Endothelial cell of umbilical vein (primary cell): Measurements from ENCODE around the gene GGACT. TPM values are rescaled to one million over a fixed set of nuclear protein-coding genes. Genes with fewer than 3 reads are reported as not detected.

Experiments used
- BruUV-seq: library from RNA; stranded (reverse); fragments of 400-500 nt; replicated peaks from 2 replicates; lab custom pipeline; 2021; lab: Mats Ljungman, UMichigan
- CTCF ChIA-PET: fragments of 300-600, 350-600 bp; sonication (Branson Sonifier 250); formaldehyde crosslinking; loops from one replicate; lab custom pipeline; 2021; ENCODE audit warnings: antibody characterized with exemption, inconsistent platforms; lab: Charles Lee
- POLR2A ChIA-PET: fragments of 300-600, 350-600 bp; sonication (Branson Sonifier 250); formaldehyde crosslinking; loops from one replicate; lab custom pipeline; 2021; ENCODE audit warnings: antibody characterized with exemption, inconsistent platforms; lab: Charles Lee
- DNase-seq: peaks from one replicate; pipeline ENCODE4 v3.0.0-alpha.2; 2011; ENCODE audit warnings: low read depth, low spot score
- FAIRE-seq: peaks from 2 replicates; lab custom pipeline; 2011; peaks lifted over from hg19 to GRCh38; lab: Jason Lieb, UNC
- H2AFZ ChIP-seq: 2 replicates; pipeline ENCODE4 v1.6.0; 2012; ENCODE audit warnings: low read depth, low read length, control low read depth, inconsistent platforms
- H3K27ac ChIP-seq: 2 replicates; pipeline ENCODE4 v1.5.1; 2011; ENCODE audit warnings: low read depth, mild to moderate bottlenecking, control low read depth, low read length, moderate library complexity; ENCODE audit not compliant: insufficient read depth
- H3K27me3 ChIP-seq, 2 experiments: 2 replicates each; pipeline versions ENCODE4 v1.6.0 to v1.6.1; 2011; ENCODE audit warnings: low read length in 2 of 2, mixed read lengths in 1 of 2; ENCODE audit not compliant: control insufficient read depth in 2 of 2, insufficient read depth in 2 of 2
- H3K36me3 ChIP-seq, 2 experiments: 2 replicates in 1 of 2; 3 replicates in 1 of 2; pipeline ENCODE4 v1.5.1; 2011; ENCODE audit warnings: low read length in 2 of 2, mild to moderate bottlenecking in 1 of 2, moderate library complexity in 1 of 2; ENCODE audit not compliant: control insufficient read depth in 2 of 2, insufficient read depth in 2 of 2; ENCODE audit errors: extremely low read depth in 1 of 2
- H3K4me1 ChIP-seq: 3 replicates; pipeline ENCODE4 v1.5.1; 2011; ENCODE audit warnings: mild to moderate bottlenecking, low read length; ENCODE audit not compliant: control insufficient read depth, insufficient read depth; ENCODE audit errors: extremely low read depth
- H3K4me2 ChIP-seq: 2 replicates; pipeline ENCODE4 v1.6.1; 2011; ENCODE audit warnings: low read length, control low read depth, mixed read lengths; ENCODE audit not compliant: insufficient read depth
- H3K4me3 ChIP-seq, 3 experiments: fragments of 200-600 bp in 1 of 3; sonication (generic), shearing (Covaris generic) in 1 of 3; replicated peaks in 1 of 3; 2 replicates each; pipeline ENCODE4 v1.5.1; 2011 to 2016; ENCODE audit warnings: control low read depth in 3 of 3, low read length in 3 of 3, mild to moderate bottlenecking in 2 of 3, inconsistent platforms in 1 of 3, low read depth in 1 of 3, moderate library complexity in 1 of 3; ENCODE audit not compliant: insufficient read depth in 1 of 3
- H3K79me2 ChIP-seq: 2 replicates; pipeline ENCODE4 v1.6.0; 2012; ENCODE audit warnings: low read length, inconsistent platforms; ENCODE audit not compliant: control insufficient read depth, insufficient read depth
- H3K9ac ChIP-seq: replicated peaks from 2 replicates; pipeline ENCODE3; 2011; ENCODE audit warnings: low read length, control low read depth; ENCODE audit not compliant: insufficient read depth; ENCODE audit errors: extremely low read depth
- H3K9me1 ChIP-seq: replicated peaks from 3 replicates; pipeline ENCODE4 v1.6.0; 2011; ENCODE audit warnings: mild to moderate bottlenecking, low read length; ENCODE audit not compliant: control insufficient read depth, insufficient read depth; ENCODE audit errors: extremely low read depth
- H3K9me3 ChIP-seq: replicated peaks from 2 replicates; pipeline ENCODE4 v1.5.1; 2012; ENCODE audit warnings: low read length, inconsistent platforms; ENCODE audit not compliant: control insufficient read depth, insufficient read depth
- H4K20me1 ChIP-seq: replicated peaks from 2 replicates; pipeline ENCODE3; 2011; ENCODE audit warnings: mild to moderate bottlenecking, low read length; ENCODE audit not compliant: control insufficient read depth, insufficient read depth; ENCODE audit errors: extremely low read depth
- CTCF ChIP-seq, 2 donors: IDR thresholded peaks; 1 replicate in 1 of 2; 2 replicates in 1 of 2; pipeline ENCODE4 v1.5.1; 2011; ENCODE audit warnings: low read length in 2 of 2, mild to moderate bottlenecking in 2 of 2, moderate library complexity in 2 of 2, control low read depth in 1 of 2, inconsistent platforms in 1 of 2, low read depth in 1 of 2; ENCODE audit not compliant: insufficient read depth in 1 of 2; ENCODE audit errors: extremely low read depth in 1 of 2
- FOS ChIP-seq: IDR thresholded peaks from 2 replicates; pipeline ENCODE4 v1.6.1; 2011; ENCODE audit warnings: mild to moderate bottlenecking, low read length, moderate library complexity, borderline replicate concordance; ENCODE audit not compliant: insufficient read depth
- POLR2A ChIP-seq: IDR thresholded peaks from 2 replicates; pipeline ENCODE4 v1.6.1; 2012; ENCODE audit warnings: low read depth, mild to moderate bottlenecking, control low read depth, low read length
- POLR2AphosphoS5 ChIP-seq: IDR thresholded peaks from 2 replicates; pipeline ENCODE4 v1.6.1; 2012; ENCODE audit warnings: low read depth, mild to moderate bottlenecking, control low read depth, low read length, moderate library complexity; ENCODE audit not compliant: insufficient read depth
- dilution Hi-C: fragments of 300-500 bp; cut with MboI; formaldehyde crosslinking; loops from one replicate; pipeline ENCODE4 v1.15.0; 2019; ENCODE audit warnings: low sequenced_read_pairs; ENCODE audit not compliant: extremely low pct_ligation_motif_present
- intact Hi-C: fragments of 100-400 bp; cut with micrococcal nuclease; formaldehyde crosslinking; loops from one replicate; pipeline ENCODE4 v1.10.0; 2022
- polyA plus RNA-seq, 4 experiments: library from polyadenylated mRNA; depleted of rRNA in 3 of 4; stranded (reverse) in 3 of 4; unstranded in 1 of 4; fragments of >200 nt; gene quantifications; 2 replicates each; pipeline versions ENCODE4 v1.2.1 to v1.2.3, GENCODE V29; 2011 to 2012; ENCODE audit warnings: missing spikeins in 1 of 4
- total RNA-seq: library from RNA; stranded (reverse); gene quantifications from 2 replicates; pipeline ENCODE4 v1.2.3, GENCODE V29; 2021

The GGACT gene
- total and polyA plus RNA-seq, 2 donors (not counting 3 experiments of a cell fraction or from before 2014, with no cell fraction given): 2.5 to 6.5 TPM

GRCh38 chr13:100543872-100544602 is 44.6 kb downstream of the GGACT start:
- H3K4me2 ChIP-seq: peak overlapping the region; percentile 23
- FAIRE-seq: peak; percentile 87
- no peaks in the 10 kb centered on the region for H3K36me3 ChIP-seq
- TF ChIP-seq POLR2AphosphoS5: peak; percentile 43
- TF ChIP-seq FOS: no peak
- peaks cover 13% of the 10 kb centered on the region for H3K4me1 ChIP-seq
- peak overlapping the region; percentile 21 for H3K27ac ChIP-seq
- DNase-seq: peak; percentile 93
- CTCF ChIA-PET: interaction anchor here (1.0 to 1.1 kb wide), 2 partner anchors 29 kb away, joined by 4 to 5 read pairs; no protein-coding TSS in a partner anchor
- intact Hi-C loops (loop anchor here (1.0 kb wide), 2 partner anchors 44 to 628 kb away; partner anchors contain the start of gene GGACT), dilution Hi-C loops (no loop called here)
- no peaks in the 10 kb centered on the region for H3K79me2 ChIP-seq
- POLR2A ChIA-PET: no interaction called here
- peak overlapping the region in 2 of 3 experiments; percentile 5 to 11 for H3K4me3 ChIP-seq
- no peaks in the 10 kb centered on the region for H3K9me3 ChIP-seq
- H4K20me1 ChIP-seq: no peaks in the 10 kb centered on the region
- H2AFZ ChIP-seq: peak overlapping the region; percentile 11
- H3K9me1 ChIP-seq: no peaks in the 10 kb centered on the region
- no peaks in the 10 kb centered on the region for H3K27me3 ChIP-seq
- H3K9ac ChIP-seq: peak overlapping the region; percentile 2
- BruUV-seq: no TSS peak

- Histone ChIP-seq H3K4me3 (no peak overlapping the region), H2AFZ (no peak overlapping the region), H3K36me3 (no peaks in the 10 kb centered on the region), H3K9ac (no peak overlapping the region), H3K9me1 (no peaks in the 10 kb centered on the region), H3K4me1 (peaks cover 13% of the 10 kb centered on the region), H3K4me2 (no peak overlapping the region), H3K27ac (no peak overlapping the region), H3K27me3 (no peaks in the 10 kb centered on the region), H3K9me3 (no peaks in the 10 kb centered on the region), H4K20me1 (no peaks in the 10 kb centered on the region), H3K79me2 (no peaks in the 10 kb centered on the region)
- dilution Hi-C loops (no loop called here), intact Hi-C loops (loop anchor here (1.0 kb wide), 1 partner anchor 886 kb away; no protein-coding TSS in a partner anchor)
- DNase-seq (peak; percentile 52), FAIRE-seq (peak; percentile 73)
- CTCF ChIA-PET: interaction anchor here (1.1 to 1.2 kb wide), 2 partner anchors 12 to 28 kb away, joined by 3 to 4 read pairs; no protein-coding TSS in a partner anchor
- TF ChIP-seq CTCF (IDR thresholded peaks at IDR 0.05; ENCODE audit: extremely low read depth in 1 of 2, insufficient read depth in 1 of 2, low read depth in 1 of 2, low read length in 2 of 2): peak; percentile 28 to 35
- TF ChIP-seq POLR2A: no peak
- POLR2A ChIA-PET: no interaction called here
- BruUV-seq: no TSS peak
Observed at GRCh38 chr13:100542826-100543156, 45.8 kb downstream of the GGACT start.
